Loucy (cell line): ENCODE measurements around the gene TSEN54.

Experiments used
- EZH2phosphoT487 ChIP-seq: fragments of 200-600 bp; IDR thresholded peaks from 2 replicates; pipeline ENCODE4 v1.6.1; 2018; ENCODE audit warnings: antibody characterized with exemption, mild to moderate bottlenecking, moderate library complexity, borderline replicate concordance
- TF ChIP-seq, protein P1 (sequence below): fragments of 200-600 bp; sonication (generic); conservative IDR thresholded peaks from 2 replicates; pipeline ENCODE4 v1.5.1; 2014; ENCODE audit warnings: mild to moderate bottlenecking, antibody characterized with exemption, low read length

DNA sequence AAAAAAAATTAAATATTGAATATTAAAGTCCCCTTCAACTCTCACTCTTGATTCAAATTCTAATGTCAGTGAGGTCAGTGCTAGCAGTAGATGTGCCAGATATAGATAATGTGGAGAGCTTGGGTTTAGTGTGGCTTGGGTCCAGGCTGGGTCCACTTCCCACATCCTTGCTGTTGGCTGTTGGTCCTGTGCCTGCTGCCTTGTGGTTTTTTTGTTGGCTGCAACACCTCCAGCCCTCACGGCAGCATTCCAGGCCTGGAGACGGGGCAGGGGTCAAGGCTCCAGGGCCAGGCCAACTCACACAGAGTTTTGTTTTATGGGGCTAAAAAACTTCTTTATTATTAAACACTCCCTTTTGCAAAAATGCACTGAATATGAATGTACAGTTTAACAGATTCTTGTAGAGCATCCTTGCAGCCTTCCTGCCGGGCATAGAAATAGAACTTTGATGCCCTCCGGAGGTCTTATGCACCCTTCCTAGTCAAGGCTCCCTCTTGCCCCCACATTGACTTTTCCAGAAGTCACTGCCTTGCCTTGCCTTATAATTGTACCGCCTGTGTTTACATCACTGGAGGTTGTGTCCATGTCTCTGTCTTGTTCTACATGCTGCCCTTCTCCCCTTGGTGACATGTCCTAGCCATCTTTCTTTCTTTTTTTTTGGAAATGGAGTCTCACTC is 45.7 kb downstream of the TSEN54 start:
- TF ChIP-seq, protein P1, sequence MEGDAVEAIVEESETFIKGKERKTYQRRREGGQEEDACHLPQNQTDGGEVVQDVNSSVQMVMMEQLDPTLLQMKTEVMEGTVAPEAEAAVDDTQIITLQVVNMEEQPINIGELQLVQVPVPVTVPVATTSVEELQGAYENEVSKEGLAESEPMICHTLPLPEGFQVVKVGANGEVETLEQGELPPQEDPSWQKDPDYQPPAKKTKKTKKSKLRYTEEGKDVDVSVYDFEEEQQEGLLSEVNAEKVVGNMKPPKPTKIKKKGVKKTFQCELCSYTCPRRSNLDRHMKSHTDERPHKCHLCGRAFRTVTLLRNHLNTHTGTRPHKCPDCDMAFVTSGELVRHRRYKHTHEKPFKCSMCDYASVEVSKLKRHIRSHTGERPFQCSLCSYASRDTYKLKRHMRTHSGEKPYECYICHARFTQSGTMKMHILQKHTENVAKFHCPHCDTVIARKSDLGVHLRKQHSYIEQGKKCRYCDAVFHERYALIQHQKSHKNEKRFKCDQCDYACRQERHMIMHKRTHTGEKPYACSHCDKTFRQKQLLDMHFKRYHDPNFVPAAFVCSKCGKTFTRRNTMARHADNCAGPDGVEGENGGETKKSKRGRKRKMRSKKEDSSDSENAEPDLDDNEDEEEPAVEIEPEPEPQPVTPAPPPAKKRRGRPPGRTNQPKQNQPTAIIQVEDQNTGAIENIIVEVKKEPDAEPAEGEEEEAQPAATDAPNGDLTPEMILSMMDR: no peak
- TF ChIP-seq EZH2phosphoT487: no peak
